HL-60 (cell line): ENCODE measurements around the gene GNLY.

ENCODE experiments used
- CTCF ChIP-seq: IDR thresholded peaks from one replicate; pipeline ENCODE4 v1.5.1; 2011; ENCODE audit warnings: low read length, control low read depth, inconsistent platforms; ENCODE audit not compliant: insufficient read depth
- POLR2AphosphoS5 ChIP-seq: IDR thresholded peaks from 2 replicates; pipeline ENCODE4 v1.6.1; 2012; ENCODE audit warnings: low read depth

- no peak for TF ChIP-seq CTCF
- TF ChIP-seq POLR2AphosphoS5: no peak
These were observed at the start of gene GNLY for GRCh38 chr2:85694052-85695025.
